ENCODE measurements around the gene POU6F2.

DNA sequence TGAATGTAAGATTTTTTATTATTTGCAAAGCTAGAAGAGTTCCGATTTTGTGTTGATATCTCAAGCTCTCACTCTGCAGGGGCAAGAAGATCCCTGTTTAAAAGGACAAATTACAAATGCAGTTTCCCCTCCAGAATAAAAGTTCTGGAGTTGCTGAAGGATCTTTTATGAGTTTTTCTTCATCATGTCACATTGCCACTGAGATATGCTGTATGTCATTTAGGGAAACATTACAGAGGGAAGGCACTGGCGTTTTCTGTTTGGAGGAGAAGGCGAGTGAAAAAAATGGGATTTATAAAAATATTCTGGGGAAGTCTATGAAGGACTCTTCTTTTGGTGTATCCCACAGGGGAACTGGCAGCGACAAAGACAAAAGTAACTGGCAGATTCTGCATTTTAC, 57.4 kb downstream of the POU6F2 start:
- TF ChIP-seq, protein P1, sequence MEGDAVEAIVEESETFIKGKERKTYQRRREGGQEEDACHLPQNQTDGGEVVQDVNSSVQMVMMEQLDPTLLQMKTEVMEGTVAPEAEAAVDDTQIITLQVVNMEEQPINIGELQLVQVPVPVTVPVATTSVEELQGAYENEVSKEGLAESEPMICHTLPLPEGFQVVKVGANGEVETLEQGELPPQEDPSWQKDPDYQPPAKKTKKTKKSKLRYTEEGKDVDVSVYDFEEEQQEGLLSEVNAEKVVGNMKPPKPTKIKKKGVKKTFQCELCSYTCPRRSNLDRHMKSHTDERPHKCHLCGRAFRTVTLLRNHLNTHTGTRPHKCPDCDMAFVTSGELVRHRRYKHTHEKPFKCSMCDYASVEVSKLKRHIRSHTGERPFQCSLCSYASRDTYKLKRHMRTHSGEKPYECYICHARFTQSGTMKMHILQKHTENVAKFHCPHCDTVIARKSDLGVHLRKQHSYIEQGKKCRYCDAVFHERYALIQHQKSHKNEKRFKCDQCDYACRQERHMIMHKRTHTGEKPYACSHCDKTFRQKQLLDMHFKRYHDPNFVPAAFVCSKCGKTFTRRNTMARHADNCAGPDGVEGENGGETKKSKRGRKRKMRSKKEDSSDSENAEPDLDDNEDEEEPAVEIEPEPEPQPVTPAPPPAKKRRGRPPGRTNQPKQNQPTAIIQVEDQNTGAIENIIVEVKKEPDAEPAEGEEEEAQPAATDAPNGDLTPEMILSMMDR (conservative IDR thresholded peaks at IDR 0.05; ENCODE audit: low read depth in 2 of 2): no peak
- no peak for TF ChIP-seq EZH2phosphoT487 (IDR thresholded peaks at IDR 0.05; ENCODE audit: unreplicated experiment)
- no peak for TF ChIP-seq NANOG (IDR thresholded peaks at IDR 0.05; ENCODE audit: borderline replicate concordance)
- no peak for TF ChIP-seq EZH2 (IDR thresholded peaks at IDR 0.05; ENCODE audit: low read depth, unreplicated experiment)
- TF ChIP-seq ZNF114 (CRISPR knock-in tag; IDR thresholded peaks at IDR 0.05): no peak
- TF ChIP-seq, protein P2, sequence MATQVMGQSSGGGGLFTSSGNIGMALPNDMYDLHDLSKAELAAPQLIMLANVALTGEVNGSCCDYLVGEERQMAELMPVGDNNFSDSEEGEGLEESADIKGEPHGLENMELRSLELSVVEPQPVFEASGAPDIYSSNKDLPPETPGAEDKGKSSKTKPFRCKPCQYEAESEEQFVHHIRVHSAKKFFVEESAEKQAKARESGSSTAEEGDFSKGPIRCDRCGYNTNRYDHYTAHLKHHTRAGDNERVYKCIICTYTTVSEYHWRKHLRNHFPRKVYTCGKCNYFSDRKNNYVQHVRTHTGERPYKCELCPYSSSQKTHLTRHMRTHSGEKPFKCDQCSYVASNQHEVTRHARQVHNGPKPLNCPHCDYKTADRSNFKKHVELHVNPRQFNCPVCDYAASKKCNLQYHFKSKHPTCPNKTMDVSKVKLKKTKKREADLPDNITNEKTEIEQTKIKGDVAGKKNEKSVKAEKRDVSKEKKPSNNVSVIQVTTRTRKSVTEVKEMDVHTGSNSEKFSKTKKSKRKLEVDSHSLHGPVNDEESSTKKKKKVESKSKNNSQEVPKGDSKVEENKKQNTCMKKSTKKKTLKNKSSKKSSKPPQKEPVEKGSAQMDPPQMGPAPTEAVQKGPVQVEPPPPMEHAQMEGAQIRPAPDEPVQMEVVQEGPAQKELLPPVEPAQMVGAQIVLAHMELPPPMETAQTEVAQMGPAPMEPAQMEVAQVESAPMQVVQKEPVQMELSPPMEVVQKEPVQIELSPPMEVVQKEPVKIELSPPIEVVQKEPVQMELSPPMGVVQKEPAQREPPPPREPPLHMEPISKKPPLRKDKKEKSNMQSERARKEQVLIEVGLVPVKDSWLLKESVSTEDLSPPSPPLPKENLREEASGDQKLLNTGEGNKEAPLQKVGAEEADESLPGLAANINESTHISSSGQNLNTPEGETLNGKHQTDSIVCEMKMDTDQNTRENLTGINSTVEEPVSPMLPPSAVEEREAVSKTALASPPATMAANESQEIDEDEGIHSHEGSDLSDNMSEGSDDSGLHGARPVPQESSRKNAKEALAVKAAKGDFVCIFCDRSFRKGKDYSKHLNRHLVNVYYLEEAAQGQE (IDR thresholded peaks at IDR 0.05; ENCODE audit: unreplicated experiment): no peak
- no peak for TF ChIP-seq STAT1 (IDR thresholded peaks at IDR 0.05; ENCODE audit: unreplicated experiment)

Data from GM23338 (cell line).